HEK293T (cell line): Measurements from ENCODE around the gene RFLNA.

Experiments
- CTCF ChIA-PET: fragments of 350-600 bp; formaldehyde crosslinking; extraction: SDS; loops from one replicate; lab custom pipeline; 2021; ENCODE audit warnings: antibody characterized with exemption, inconsistent platforms; lab: Yijun Ruan, JAX
- POLR2A ChIA-PET: fragments of 350-600 bp; formaldehyde crosslinking; extraction: SDS; loops from one replicate; lab custom pipeline; 2020; ENCODE audit warnings: antibody characterized with exemption, inconsistent platforms; lab: Yijun Ruan, JAX
- DNase-seq: peaks from one replicate; pipeline ENCODE4 v3.0.0; 2012; ENCODE audit warnings: mixed read lengths; ENCODE audit errors: extremely low spot score
- ARNT ChIP-seq: fragments of 450-650 bp; IDR thresholded peaks from 2 replicates; pipeline ENCODE4 v1.6.1; 2017; ENCODE audit warnings: mild to moderate bottlenecking
- BHLHE40 ChIP-seq: fragments of 450-650 bp; IDR thresholded peaks from 2 replicates; pipeline ENCODE4 v1.6.1; 2016; ENCODE audit warnings: mild to moderate bottlenecking, moderate library complexity, borderline replicate concordance
- CTBP1 ChIP-seq: fragments of 450-650 bp; IDR thresholded peaks from 2 replicates; pipeline ENCODE4 v1.6.1; 2016; ENCODE audit warnings: borderline replicate concordance
- ELF4 ChIP-seq: fragments of 450-650 bp; IDR thresholded peaks from 2 replicates; pipeline ENCODE4 v1.6.1; 2017; ENCODE audit warnings: antibody characterized with exemption
- FOXA1 ChIP-seq: fragments of 450-650 bp; IDR thresholded peaks from 2 replicates; pipeline ENCODE4 v1.6.1; 2016; ENCODE audit warnings: mild to moderate bottlenecking
- FOXK2 ChIP-seq: fragments of 450-650 bp; IDR thresholded peaks from 2 replicates; pipeline ENCODE4 v1.6.1; 2016; ENCODE audit warnings: mild to moderate bottlenecking
- FOXM1 ChIP-seq: fragments of 450-650 bp; IDR thresholded peaks from 2 replicates; pipeline ENCODE4 v1.6.1; 2017; ENCODE audit warnings: mild to moderate bottlenecking, borderline replicate concordance
- HDGF ChIP-seq: fragments of 450-650 bp; IDR thresholded peaks from 2 replicates; pipeline ENCODE4 v1.6.1; 2017; ENCODE audit warnings: antibody characterized with exemption, borderline replicate concordance
- L3MBTL2 ChIP-seq: fragments of 450-650 bp; conservative IDR thresholded peaks from 2 replicates; pipeline ENCODE4 v1.6.1; 2016; ENCODE audit warnings: mild to moderate bottlenecking
- LEF1 ChIP-seq: fragments of 450-650 bp; IDR thresholded peaks from 2 replicates; pipeline ENCODE4 v1.6.1; 2017; ENCODE audit warnings: mild to moderate bottlenecking, borderline replicate concordance
- NFRKB ChIP-seq: fragments of 450-650 bp; IDR thresholded peaks from 2 replicates; pipeline ENCODE4 v1.6.1; 2016; ENCODE audit warnings: mild to moderate bottlenecking, moderate library complexity
- SP1 ChIP-seq: fragments of 450-650 bp; IDR thresholded peaks from 2 replicates; pipeline ENCODE4 v1.6.1; 2017
- SUZ12 ChIP-seq: fragments of 450-650 bp; IDR thresholded peaks from 2 replicates; pipeline ENCODE4 v1.6.1; 2016; ENCODE audit warnings: mild to moderate bottlenecking
- TARDBP ChIP-seq: fragments of 450-650 bp; IDR thresholded peaks from 2 replicates; pipeline ENCODE4 v1.6.1; 2016
- ZNF384 ChIP-seq: fragments of 450-650 bp; IDR thresholded peaks from 2 replicates; pipeline ENCODE4 v1.6.1; 2016
- TF ChIP-seq, protein P1 (sequence below): fragments of 450-650 bp; IDR thresholded peaks from 2 replicates; pipeline ENCODE4 v1.6.1; 2016

Gene RFLNA

DNA sequence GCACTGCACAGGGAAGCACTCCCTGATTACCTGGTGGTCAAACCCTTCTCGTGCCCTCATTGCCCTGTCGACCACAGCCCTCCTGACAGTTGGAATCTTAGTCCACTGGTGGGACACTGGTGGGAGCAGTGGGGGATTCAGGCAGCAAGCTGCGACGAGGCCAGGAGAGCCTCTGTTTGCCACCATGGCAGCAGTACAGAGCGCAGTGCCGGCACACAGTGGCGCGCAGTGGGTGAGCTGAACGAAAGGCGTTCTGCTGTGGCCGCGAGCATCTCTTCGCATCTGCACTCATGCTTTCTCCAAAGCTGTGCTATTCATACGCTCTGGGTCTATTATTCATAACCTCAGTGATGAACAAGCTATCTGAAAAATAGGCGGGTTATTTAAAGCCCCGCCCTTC lies 14.3 kb downstream of the RFLNA start:
- no peak for TF ChIP-seq L3MBTL2
- TF ChIP-seq FOXM1: no peak
- no peak for TF ChIP-seq ARNT
- TF ChIP-seq FOXK2: no peak
- TF ChIP-seq LEF1: no peak
- TF ChIP-seq NFRKB: no peak
- no peak for TF ChIP-seq SP1
- no peak for TF ChIP-seq HDGF
- TF ChIP-seq FOXA1: no peak
- TF ChIP-seq ELF4: no peak
- TF ChIP-seq CTBP1: no peak
- no peak for TF ChIP-seq ZNF384
- no peak for TF ChIP-seq SUZ12
- DNase-seq: no peak
- ChIA-PET CTCF (no interaction called here), POLR2A (no interaction called here)

DNA sequence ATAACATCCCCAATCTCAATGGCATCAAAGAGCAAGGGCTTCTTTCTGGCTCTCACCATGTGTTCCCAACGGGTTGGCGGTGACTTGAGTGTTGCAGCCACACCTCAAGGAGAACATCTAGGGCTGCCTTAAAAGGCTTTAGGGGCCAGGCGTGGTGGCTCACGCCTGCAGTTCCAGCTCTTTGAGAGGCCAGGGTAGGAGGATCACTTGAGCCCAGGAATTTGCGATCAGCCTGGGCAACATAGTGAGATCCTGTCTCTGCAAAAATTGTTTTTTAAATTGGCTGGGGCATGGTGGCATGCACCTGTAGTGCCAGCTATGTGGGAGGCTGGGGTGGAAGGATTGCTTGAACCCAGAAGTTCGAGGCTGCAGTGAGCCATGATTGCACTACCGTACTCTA lies 14.9 kb downstream of the RFLNA start:
- ChIA-PET POLR2A (no interaction called here), CTCF (no interaction called here)
- DNase-seq: no peak
- TF ChIP-seq FOXK2 (no peak), ZNF384 (no peak), FOXA1 (no peak), NFRKB (no peak), SP1 (no peak), FOXM1 (no peak)

GRCh38 chr12:124310178-124310577 lies 15.3 kb downstream of the RFLNA start:
- POLR2A ChIA-PET: no interaction called here
- no peak for DNase-seq
- no peak for TF ChIP-seq CTBP1
- TF ChIP-seq NFRKB: no peak
- TF ChIP-seq ARNT: no peak
- TF ChIP-seq FOXM1: no peak
- no peak for TF ChIP-seq LEF1
- TF ChIP-seq, protein P1, sequence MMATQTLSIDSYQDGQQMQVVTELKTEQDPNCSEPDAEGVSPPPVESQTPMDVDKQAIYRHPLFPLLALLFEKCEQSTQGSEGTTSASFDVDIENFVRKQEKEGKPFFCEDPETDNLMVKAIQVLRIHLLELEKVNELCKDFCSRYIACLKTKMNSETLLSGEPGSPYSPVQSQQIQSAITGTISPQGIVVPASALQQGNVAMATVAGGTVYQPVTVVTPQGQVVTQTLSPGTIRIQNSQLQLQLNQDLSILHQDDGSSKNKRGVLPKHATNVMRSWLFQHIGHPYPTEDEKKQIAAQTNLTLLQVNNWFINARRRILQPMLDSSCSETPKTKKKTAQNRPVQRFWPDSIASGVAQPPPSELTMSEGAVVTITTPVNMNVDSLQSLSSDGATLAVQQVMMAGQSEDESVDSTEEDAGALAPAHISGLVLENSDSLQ: no peak
- TF ChIP-seq SUZ12: no peak
- TF ChIP-seq FOXK2: no peak
- no peak for TF ChIP-seq ELF4
- no peak for TF ChIP-seq L3MBTL2
- no peak for TF ChIP-seq SP1
- TF ChIP-seq TARDBP: no peak
- no peak for TF ChIP-seq BHLHE40
- no peak for TF ChIP-seq FOXA1
- no peak for TF ChIP-seq HDGF
- TF ChIP-seq ZNF384: no peak; the same call in 1 of the 2 replicates
- CTCF ChIA-PET: no interaction called here

GRCh38 chr12:124310785-124311184 lies 15.9 kb downstream of the RFLNA start:
- POLR2A ChIA-PET: no interaction called here
- DNase-seq: no peak

GRCh38 chr12:124311292-124312109 lies 16.6 kb downstream of the RFLNA start:
- DNase-seq: no peak
- CTCF ChIA-PET: no interaction called here

More at GRCh38 chr12:124310785-124311184, 15.9 kb downstream of the RFLNA start:
- CTCF ChIA-PET: no interaction called here
- TF ChIP-seq, protein P1: no peak
- no peak for TF ChIP-seq FOXA1

GRCh38 chr12:124312601-124313000 lies 17.7 kb downstream of the RFLNA start:
- TF ChIP-seq SUZ12 (no peak), L3MBTL2 (no peak), BHLHE40 (no peak), LEF1 (no peak), CTBP1 (no peak), SP1 (no peak), TARDBP (no peak), FOXK2 (no peak), HDGF (no peak), ZNF384 (no peak), FOXM1 (no peak), FOXA1 (no peak), ARNT (no peak), ELF4 (no peak)
- TF ChIP-seq, protein P1: no peak
- no peak for DNase-seq
- ChIA-PET POLR2A (no interaction called here), CTCF (interaction anchor here (1.0 kb wide), 1 partner anchor 279 kb away, joined by 3 read pairs; no protein-coding TSS in a partner anchor)

More at GRCh38 chr12:124311292-124312109, 16.6 kb downstream of the RFLNA start:
- POLR2A ChIA-PET: no interaction called here
- TF ChIP-seq SUZ12 (no peak), TARDBP (no peak), CTBP1 (no peak), ZNF384 (no peak), HDGF (no peak), ELF4 (no peak), NFRKB (no peak), ARNT (no peak), L3MBTL2 (no peak), LEF1 (no peak), BHLHE40 (no peak), FOXK2 (no peak), FOXM1 (no peak), SP1 (no peak), FOXA1 (no peak)
- TF ChIP-seq, protein P1: no peak
